Naive thymus-derived CD4-positive, alpha-beta T cell (primary cell): ENCODE data around the gene RIPOR1. TPM values are rescaled to one million over a fixed set of nuclear protein-coding genes. Genes with fewer than 3 reads are reported as not detected.

Experiments
- ATAC-seq: fragments of 150-1000 bp; cut with Tn5 transposase; 2 replicates; pipeline ENCODE4 v1.10.0; 2021; ENCODE audit warnings: mild to moderate bottlenecking, moderate library complexity
- CTCF ChIA-PET: fragments of 350-600 bp; sonication (Branson Sonifier 250); formaldehyde crosslinking; loops from one replicate; lab custom pipeline; 2021; ENCODE audit warnings: antibody characterized with exemption; lab: Charles Lee
- POLR2A ChIA-PET: fragments of 350-600 bp; sonication (Branson Sonifier 250); formaldehyde crosslinking; loops from one replicate; lab custom pipeline; 2021; ENCODE audit warnings: antibody characterized with exemption, inconsistent platforms; lab: Charles Lee
- DNase-seq, 9 donors: peaks; one replicate each; pipeline versions ENCODE4 v3.0.0 to v3.0.0-alpha.2; 2020 to 2022; ENCODE audit warnings: mixed read lengths in 1 of 9
- H3K27ac ChIP-seq: one replicate; pipeline ENCODE4 v1.7.0; 2013; ENCODE audit warnings: mild to moderate bottlenecking, low read depth, low read length, moderate library complexity
- H3K27me3 ChIP-seq, 2 donors: one replicate each; pipeline ENCODE4 v1.7.0; 2013; ENCODE audit warnings: low read length in 2 of 2, mild to moderate bottlenecking in 2 of 2, moderate library complexity in 2 of 2; ENCODE audit not compliant: control insufficient read depth in 2 of 2, insufficient read depth in 2 of 2
- H3K36me3 ChIP-seq, 3 experiments: 1 replicate in 2 of 3; 2 replicates in 1 of 3; pipeline ENCODE4 v1.7.0; 2013; ENCODE audit warnings: low read length in 3 of 3, mild to moderate bottlenecking in 3 of 3, moderate library complexity in 1 of 3; ENCODE audit not compliant: insufficient read depth in 3 of 3, control insufficient read depth in 2 of 3
- H3K4me1 ChIP-seq, 2 donors: one replicate each; pipeline ENCODE4 v1.7.0; 2013; ENCODE audit warnings: low read length in 2 of 2, mild to moderate bottlenecking in 2 of 2, moderate library complexity in 1 of 2; ENCODE audit not compliant: control insufficient read depth in 2 of 2, insufficient read depth in 2 of 2
- H3K4me3 ChIP-seq: 2 replicates; pipeline ENCODE4 v1.7.0; 2013; ENCODE audit warnings: mild to moderate bottlenecking, low read length
- H3K9me3 ChIP-seq, 3 experiments: 1 replicate in 2 of 3; 2 replicates in 1 of 3; pipeline ENCODE4 v1.7.0; 2013; ENCODE audit warnings: low read length in 3 of 3; ENCODE audit not compliant: control insufficient read depth in 2 of 3
- H3K27ac Mint-ChIP-seq, 9 donors: one replicate each; pipeline ENCODE4 v1.8.0; 2020 to 2022; ENCODE audit warnings: mixed read lengths in 9 of 9, mild to moderate bottlenecking in 8 of 9, moderate library complexity in 5 of 9, inconsistent platforms in 2 of 9
- H3K27me3 Mint-ChIP-seq, 5 donors: one replicate each; pipeline ENCODE4 v1.8.0; 2021 to 2022; ENCODE audit warnings: mixed read lengths in 5 of 5, mild to moderate bottlenecking in 1 of 5
- H3K36me3 Mint-ChIP-seq, 5 donors: one replicate each; pipeline ENCODE4 v1.8.0; 2020 to 2022; ENCODE audit warnings: mixed read lengths in 5 of 5, mild to moderate bottlenecking in 3 of 5, inconsistent platforms in 1 of 5
- H3K4me1 Mint-ChIP-seq, 7 donors: one replicate each; pipeline ENCODE4 v1.8.0; 2020 to 2022; ENCODE audit warnings: mixed read lengths in 7 of 7, mild to moderate bottlenecking in 3 of 7, inconsistent platforms in 1 of 7
- H3K4me3 Mint-ChIP-seq, 10 donors: one replicate each; pipeline ENCODE4 v1.8.0; 2020 to 2022; ENCODE audit warnings: mild to moderate bottlenecking in 10 of 10, mixed read lengths in 10 of 10, moderate library complexity in 6 of 10, inconsistent platforms in 2 of 10
- H3K9me3 Mint-ChIP-seq, 11 donors: one replicate each; pipeline ENCODE4 v1.8.0; 2020 to 2022; ENCODE audit warnings: mixed read lengths in 11 of 11, mild to moderate bottlenecking in 4 of 11, inconsistent platforms in 1 of 11, moderate library complexity in 1 of 11
- intact Hi-C, 2 donors: fragments of 100-400 bp; cut with micrococcal nuclease; formaldehyde crosslinking; loops; one replicate each; pipeline ENCODE4 v1.15.1; 2023
- polyA plus RNA-seq, 2 donors: library from polyadenylated mRNA; unstranded; fragments of 300-500 nt; fragmentation: Illumina TruSeq; gene quantifications; one replicate each; pipeline ENCODE4 v1.2.3, GENCODE V29; 2021
- total RNA-seq, 6 experiments: library from RNA in 5 of 6; stranded (reverse) in 5 of 6; gene quantifications; 1 replicate in 5 of 6; 2 replicates in 1 of 6; pipeline ENCODE4 v1.2.3 and lab custom pipeline; 2021 to 2026

The RIPOR1 gene
- 100 to 1,000 TPM in 1 of 5 experiments, 10 to 100 TPM in 4; 39.7 to 103 (median 48.9) TPM for total RNA-seq
- 1 to 10 TPM; 2.5 to 5.0 TPM for polyA plus RNA-seq
- total RNA-seq (lab: John Stamatoyannopoulos, UW): 7.4 reads per million, percentile 30 among the genes with 10 or more reads in this experiment

- Mint-ChIP-seq H3K27me3 (peaks cover 0 to 65% (median 11%) of the 10 kb centered on the region in 5 donors), H3K36me3 (no peaks in the 10 kb centered on the region), H3K4me1 (peaks cover 17 to 29% (median 21%) of the 10 kb centered on the region in 7 donors), H3K9me3 (peaks cover 0 to 2% (median 0%) of the 10 kb centered on the region in 11 donors), H3K27ac (peak within 1 kb of the TSS in 3 of 9 donors; percentile 6 to 78 (median 29)), H3K4me3 (peak within 1 kb of the TSS; percentile 77 to 90 (median 82))
- Histone ChIP-seq H3K27me3 (peaks cover 4 to 9% of the 10 kb centered on the region in 2 donors), H3K4me3 (peak within 1 kb of the TSS; percentile 53), H3K4me1 (peaks cover 11 to 22% of the 10 kb centered on the region in 2 donors), H3K27ac (peak within 1 kb of the TSS; percentile 62), H3K9me3 (no peaks in the 10 kb centered on the region), H3K36me3 (no peaks in the 10 kb centered on the region)
- CTCF ChIA-PET: interaction anchor here (1.0 to 6.0 kb wide), 4 partner anchors 7 to 144 kb away, joined by 3 to 48 read pairs (median 4); partner anchors contain the start of genes C16orf86, CTCF and ENKD1
- ATAC-seq (peak; percentile 69), DNase-seq (peak in 2 of 9 donors; percentile 35 to 68)
- intact Hi-C loops: loop anchor here in 1 of 2 donors (10.0 kb wide), 1 partner anchor 316 kb away; the partner anchor contains the start of genes CENPT, NUTF2 and THAP11
- POLR2A ChIA-PET: interaction anchor here (1.4 to 2.9 kb wide), 4 partner anchors 10 to 26 kb away, joined by 3 to 12 read pairs (median 10); no protein-coding TSS in a partner anchor
These were observed at the start of gene RIPOR1 for GRCh38 chr16:67528222-67528869. TSS of gene RIPOR1 (plus strand) at chr16:67528829. CDS start at chr16:67538447, 9,618 bp downstream.

GRCh38 chr16:67480833-67481560, 47.6 kb upstream of the RIPOR1 start, which contains the start of gene ATP6V0D1:
TSS of gene ATP6V0D1 (minus strand) at chr16:67481157. CDS start at chr16:67481086, 71 bp downstream.
- intact Hi-C loops: loop anchor here (1.0 to 10.0 kb wide), 22 partner anchors 13 to 764 kb away; partner anchors contain the start of genes ACD (in 2 of the 2), CTCF (in 2 of the 2), GFOD2 (in 2 of the 2) and MATCAP1 (in 2 of the 2)
- H3K4me3 Mint-ChIP-seq: peak within 1 kb of the TSS; percentile 95 to 100 (median 99)
- peak within 1 kb of the TSS; percentile 92 for H3K4me3 ChIP-seq

DNA sequence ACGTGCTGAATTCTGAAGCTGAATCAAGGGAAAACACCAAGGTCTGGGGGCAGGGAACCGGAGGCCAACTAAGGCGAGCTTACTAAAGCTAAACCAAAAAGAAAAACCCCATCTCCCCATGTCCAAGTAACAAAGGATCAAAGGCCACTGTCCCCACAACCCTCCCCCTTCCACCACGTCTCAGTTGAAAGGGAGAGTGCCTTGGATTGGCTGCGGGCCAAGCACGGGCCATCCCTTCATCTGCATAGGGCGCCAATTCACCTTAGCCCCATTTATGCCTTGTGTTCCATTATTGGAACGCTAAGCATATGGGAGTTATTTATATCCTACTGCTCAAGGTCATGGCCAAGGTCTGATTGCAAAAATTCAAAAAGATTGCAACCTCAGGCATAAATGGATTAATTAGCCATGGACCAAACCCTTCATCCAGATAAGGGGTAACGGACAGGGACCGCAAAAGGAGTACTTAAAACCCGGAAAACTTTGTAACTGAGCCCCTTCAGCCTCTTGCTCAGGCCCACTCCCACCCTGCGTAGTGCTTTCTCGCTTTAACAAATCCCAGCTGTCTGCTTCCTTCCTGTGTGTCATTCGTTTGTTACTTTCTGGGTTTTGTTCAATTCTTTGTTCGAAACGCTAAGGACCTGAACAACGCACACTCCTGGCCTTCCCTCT, 46.9 kb upstream of the RIPOR1 start:
- Histone ChIP-seq H3K27ac (peak overlapping the region; percentile 99), H3K36me3 (peaks cover 0 to 23% (median 9%) of the 10 kb centered on the region in 3 experiments), H3K4me1 (peaks cover 15 to 25% of the 10 kb centered on the region in 2 donors), H3K9me3 (no peaks in the 10 kb centered on the region), H3K27me3 (no peaks in the 10 kb centered on the region), H3K4me3 (peak overlapping the region; percentile 92)
- ATAC-seq (no peak), DNase-seq (peak in 6 of 9 donors; percentile 26 to 37 (median 32))
- Mint-ChIP-seq H3K27ac (peak overlapping the region; percentile 95 to 99 (median 98)), H3K9me3 (no peaks in the 10 kb centered on the region), H3K4me1 (peaks cover 20 to 55% (median 35%) of the 10 kb centered on the region in 7 donors), H3K27me3 (no peaks in the 10 kb centered on the region), H3K4me3 (peak overlapping the region; percentile 95 to 100 (median 99)), H3K36me3 (peaks cover 0 to 11% (median 3%) of the 10 kb centered on the region in 5 donors)
- POLR2A ChIA-PET: interaction anchor here (0.6 to 3.0 kb wide), 20 partner anchors 9 to 603 kb away, joined by 3 to 16 read pairs (median 5); partner anchors contain the start of genes ACD, C16orf86, CARMIL2 and CTCF
- intact Hi-C loops: loop anchor here (1.0 to 10.0 kb wide), 22 partner anchors 13 to 763 kb away; partner anchors contain the start of genes ACD (in 2 of the 2), CTCF (in 2 of the 2), GFOD2 (in 2 of the 2) and MATCAP1 (in 2 of the 2)
- CTCF ChIA-PET: interaction anchor here (0.7 to 9.7 kb wide), 13 partner anchors 8 to 186 kb away, joined by 3 to 70 read pairs (median 5); partner anchors contain the start of gene CTCF

More at GRCh38 chr16:67480833-67481560, 47.6 kb upstream of the RIPOR1 start, which contains the start of gene ATP6V0D1:
- H3K27ac Mint-ChIP-seq: peak within 1 kb of the TSS; percentile 95 to 99 (median 98)
- H3K27me3 ChIP-seq: no peaks in the 10 kb centered on the region
- H3K36me3 ChIP-seq: peaks cover 0 to 20% (median 9%) of the 10 kb centered on the region in 3 experiments
- no peaks in the 10 kb centered on the region for H3K9me3 ChIP-seq
- ATAC-seq (peak; percentile 94), DNase-seq (peak; percentile 97 to 100 (median 99))
- POLR2A ChIA-PET: interaction anchor here (0.6 to 3.0 kb wide), 18 partner anchors 9 to 604 kb away, joined by 3 to 16 read pairs (median 4); partner anchors contain the start of genes ACD, C16orf86, CARMIL2 and CTCF
- H3K9me3 Mint-ChIP-seq: no peaks in the 10 kb centered on the region
- peaks cover 0 to 11% (median 3%) of the 10 kb centered on the region in 5 donors for H3K36me3 Mint-ChIP-seq
- H3K4me1 ChIP-seq: peaks cover 15 to 25% of the 10 kb centered on the region in 2 donors
- peak within 1 kb of the TSS; percentile 99 for H3K27ac ChIP-seq
- CTCF ChIA-PET: interaction anchor here (0.6 to 9.7 kb wide), 13 partner anchors 9 to 187 kb away, joined by 3 to 70 read pairs (median 5); no protein-coding TSS in a partner anchor
- H3K27me3 Mint-ChIP-seq: no peaks in the 10 kb centered on the region
- peaks cover 20 to 60% (median 37%) of the 10 kb centered on the region in 7 donors for H3K4me1 Mint-ChIP-seq

DNA sequence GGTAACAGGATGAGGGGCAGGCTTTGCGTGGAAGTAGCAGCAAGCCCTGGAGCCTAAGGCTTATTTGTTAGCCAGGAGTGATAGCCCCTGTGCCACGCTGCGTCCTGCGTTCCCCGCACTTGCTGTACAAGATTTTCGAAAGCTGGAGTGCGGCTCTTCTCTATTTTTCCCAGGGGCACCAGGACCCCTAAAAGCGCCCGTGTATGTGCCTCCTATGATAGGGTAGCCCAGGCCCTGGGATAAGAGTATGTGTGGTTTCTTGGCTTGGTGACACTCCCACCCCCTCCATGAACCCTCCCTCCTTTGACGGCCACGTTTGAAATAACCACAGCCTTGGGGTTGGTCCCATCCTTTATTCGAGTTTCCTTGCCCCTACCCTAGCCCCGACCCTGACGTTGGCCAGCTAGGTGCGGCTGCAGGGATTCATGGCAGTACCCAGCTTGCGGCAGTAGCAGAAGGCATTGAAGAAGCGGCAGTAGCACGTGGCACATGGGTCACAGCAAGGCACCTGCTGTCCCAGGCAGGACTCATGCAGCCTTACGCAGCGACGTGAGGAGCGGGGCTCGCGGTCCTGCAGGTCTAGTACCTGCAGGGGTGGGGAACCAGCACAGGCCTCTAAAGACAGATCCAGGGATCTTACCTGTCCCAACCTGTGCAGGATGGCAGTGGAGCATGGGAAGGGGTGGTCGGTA, 46.2 kb upstream of the RIPOR1 start:
- intact Hi-C loops: loop anchor here in 1 of 2 donors (5.0 to 10.0 kb wide), 2 partner anchors 235 to 762 kb away; partner anchors contain the start of genes FHOD1, PLA2G15 and SLC9A5

More for the DNA sequence above, 46.2 kb upstream of the RIPOR1 start:
- Mint-ChIP-seq H3K4me1 (peaks cover 20 to 50% (median 33%) of the 10 kb centered on the region in 7 donors), H3K27me3 (no peaks in the 10 kb centered on the region), H3K4me3 (peak overlapping the region; percentile 95 to 100 (median 99)), H3K27ac (peak overlapping the region; percentile 95 to 99 (median 98)), H3K9me3 (no peaks in the 10 kb centered on the region), H3K36me3 (peaks cover 0 to 11% (median 3%) of the 10 kb centered on the region in 5 donors)
- DNase-seq (no peak), ATAC-seq (no peak)
- ChIA-PET POLR2A (interaction anchor here (0.9 to 3.0 kb wide), 13 partner anchors 8 to 602 kb away, joined by 3 to 16 read pairs (median 6); partner anchors contain the start of genes C16orf86, ENKD1 and NFATC3), CTCF (interaction anchor here (1.1 to 9.7 kb wide), 7 partner anchors 11 to 185 kb away, joined by 4 to 70 read pairs (median 11); partner anchors contain the start of gene CTCF)
- H3K4me1 ChIP-seq: peaks cover 15 to 25% of the 10 kb centered on the region in 2 donors
- H3K27me3 ChIP-seq: no peaks in the 10 kb centered on the region
- peak overlapping the region; percentile 92 for H3K4me3 ChIP-seq
- H3K27ac ChIP-seq: peak overlapping the region; percentile 99
- H3K9me3 ChIP-seq: no peaks in the 10 kb centered on the region
- H3K36me3 ChIP-seq: peaks cover 0 to 27% (median 9%) of the 10 kb centered on the region in 3 experiments
